T-helper 2 cell treated with Interferon-gamma antibody and Interleukin-4, amounts not matched to agents 5 μg/mL and 100 μg/mL, for 36 hours (primary cell): ENCODE results near the gene GATAD2B.
A peak's percentile ranks its signal among the peaks of the same experiment; 100 is the strongest.
"Not testable (repeated sequence)": the region's sequence is repeated elsewhere in the genome, so short reads cannot be mapped to it uniquely, and the experiment has no call there.

Experiments
- DNase-seq: peaks from one replicate; pipeline ENCODE4 v3.0.0; 2021; ENCODE audit warnings: low spot score
- H3K27ac Mint-ChIP-seq: one replicate; pipeline ENCODE4 v1.8.0; 2021; ENCODE audit warnings: mild to moderate bottlenecking, mixed read lengths
- H3K27me3 Mint-ChIP-seq: one replicate; pipeline ENCODE4 v1.8.0; 2021; ENCODE audit warnings: low read depth, mixed read lengths
- H3K36me3 Mint-ChIP-seq: one replicate; pipeline ENCODE4 v1.8.0; 2021; ENCODE audit warnings: low read depth, mixed read lengths
- H3K4me1 Mint-ChIP-seq: one replicate; pipeline ENCODE4 v1.8.0; 2021; ENCODE audit warnings: low read depth, mixed read lengths
- H3K4me3 Mint-ChIP-seq: one replicate; pipeline ENCODE4 v1.8.0; 2022; ENCODE audit warnings: mild to moderate bottlenecking, moderate library complexity, mixed read lengths
- H3K9me3 Mint-ChIP-seq: one replicate; pipeline ENCODE4 v1.8.0; 2021; ENCODE audit warnings: mixed read lengths

The GATAD2B gene

GRCh38 chr1:153929981-153930948, 7.5 kb upstream of the GATAD2B start:
- H3K9me3 Mint-ChIP-seq = no peaks in the 10 kb centered on the region
- peaks cover 38% of the 10 kb centered on the region for H3K36me3 Mint-ChIP-seq
- no peak for DNase-seq
- H3K4me1 Mint-ChIP-seq = peaks cover 3% of the 10 kb centered on the region
- no peaks in the 10 kb centered on the region for H3K27me3 Mint-ChIP-seq
- H3K4me3 Mint-ChIP-seq = no peak overlapping the region
- H3K27ac Mint-ChIP-seq = no peak overlapping the region

- H3K27ac Mint-ChIP-seq = no peak overlapping the region
These were observed 6.7 kb upstream of the GATAD2B start for GRCh38 chr1:153929426-153929825.

DNA sequence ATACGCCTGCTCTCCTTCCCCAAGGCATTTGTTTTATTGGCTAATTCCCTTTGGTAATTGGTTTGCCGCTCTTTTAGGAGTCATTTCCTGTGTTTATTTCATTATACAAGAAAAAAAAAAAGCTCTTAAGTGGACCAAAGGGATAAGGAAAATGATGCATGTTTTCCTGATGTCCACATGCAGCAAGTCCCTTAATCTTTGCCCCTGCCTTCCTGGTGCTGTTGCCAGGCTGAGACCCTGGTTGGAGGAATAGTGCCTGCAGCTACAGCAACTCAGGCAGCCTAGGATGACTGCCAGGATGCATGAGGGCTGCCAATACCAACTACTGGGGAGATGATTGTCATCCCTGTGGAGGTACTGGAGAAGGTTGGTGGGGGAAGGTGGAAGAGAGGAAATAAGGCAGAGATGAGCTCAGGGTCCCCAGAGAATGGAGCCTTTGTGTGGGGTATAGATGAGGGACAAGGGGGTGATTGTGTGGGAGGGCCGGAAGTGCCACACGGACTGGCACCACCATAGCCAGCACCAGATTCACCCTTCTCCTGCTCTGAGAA, 6.1 kb upstream of the GATAD2B start:
- no peaks in the 10 kb centered on the region for H3K9me3 Mint-ChIP-seq

More at GRCh38 chr1:153929426-153929825, 6.7 kb upstream of the GATAD2B start:
- H3K27me3 Mint-ChIP-seq = no peaks in the 10 kb centered on the region
- DNase-seq = no peak
- no peaks in the 10 kb centered on the region for H3K9me3 Mint-ChIP-seq
- H3K4me1 Mint-ChIP-seq = peaks cover 3% of the 10 kb centered on the region
- H3K36me3 Mint-ChIP-seq = peaks cover 31% of the 10 kb centered on the region
- H3K4me3 Mint-ChIP-seq = no peak overlapping the region

GRCh38 chr1:153928245-153928644, 5.5 kb upstream of the GATAD2B start:
- Mint-ChIP-seq H3K27me3 (no peaks in the 10 kb centered on the region), H3K4me3 (no peak overlapping the region), H3K9me3 (no peaks in the 10 kb centered on the region)

More for the DNA sequence above, 6.1 kb upstream of the GATAD2B start:
- Mint-ChIP-seq H3K27ac (peak overlapping the region; percentile 38), H3K27me3 (no peaks in the 10 kb centered on the region), H3K4me3 (no peak overlapping the region), H3K36me3 (peaks cover 28% of the 10 kb centered on the region), H3K4me1 (peaks cover 3% of the 10 kb centered on the region)
- DNase-seq = no peak

DNA sequence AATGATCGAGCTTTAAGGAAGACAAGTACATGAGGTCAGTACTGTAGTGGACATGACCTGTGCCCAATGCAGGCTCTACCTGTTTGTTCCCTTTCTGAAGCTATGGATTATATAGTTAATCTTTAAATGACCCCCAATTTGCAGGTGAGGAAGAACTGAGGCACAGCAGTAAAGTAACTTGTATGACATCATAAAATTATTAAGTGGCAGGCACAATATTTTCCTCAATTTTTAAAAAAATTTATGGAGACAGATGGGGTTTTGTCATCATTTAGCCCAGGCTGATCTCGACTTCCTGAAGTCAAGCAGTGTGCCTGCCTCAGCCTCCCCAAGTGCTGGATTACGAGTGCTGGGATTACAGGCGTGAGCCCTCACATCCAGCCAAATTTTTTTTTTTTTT, 3.6 kb upstream of the GATAD2B start:
- H3K27me3 Mint-ChIP-seq = no peaks in the 10 kb centered on the region
- H3K4me3 Mint-ChIP-seq = no peak overlapping the region
- no peak for DNase-seq
- H3K36me3 Mint-ChIP-seq = peaks cover 26% of the 10 kb centered on the region
- no peaks in the 10 kb centered on the region for H3K9me3 Mint-ChIP-seq
- no peak overlapping the region for H3K27ac Mint-ChIP-seq
- peaks cover 10% of the 10 kb centered on the region for H3K4me1 Mint-ChIP-seq

More at GRCh38 chr1:153928245-153928644, 5.5 kb upstream of the GATAD2B start:
- Mint-ChIP-seq H3K4me1 (peaks cover 6% of the 10 kb centered on the region), H3K36me3 (peaks cover 28% of the 10 kb centered on the region), H3K27ac (peak overlapping the region; percentile 46)
- DNase-seq = no peak

DNA sequence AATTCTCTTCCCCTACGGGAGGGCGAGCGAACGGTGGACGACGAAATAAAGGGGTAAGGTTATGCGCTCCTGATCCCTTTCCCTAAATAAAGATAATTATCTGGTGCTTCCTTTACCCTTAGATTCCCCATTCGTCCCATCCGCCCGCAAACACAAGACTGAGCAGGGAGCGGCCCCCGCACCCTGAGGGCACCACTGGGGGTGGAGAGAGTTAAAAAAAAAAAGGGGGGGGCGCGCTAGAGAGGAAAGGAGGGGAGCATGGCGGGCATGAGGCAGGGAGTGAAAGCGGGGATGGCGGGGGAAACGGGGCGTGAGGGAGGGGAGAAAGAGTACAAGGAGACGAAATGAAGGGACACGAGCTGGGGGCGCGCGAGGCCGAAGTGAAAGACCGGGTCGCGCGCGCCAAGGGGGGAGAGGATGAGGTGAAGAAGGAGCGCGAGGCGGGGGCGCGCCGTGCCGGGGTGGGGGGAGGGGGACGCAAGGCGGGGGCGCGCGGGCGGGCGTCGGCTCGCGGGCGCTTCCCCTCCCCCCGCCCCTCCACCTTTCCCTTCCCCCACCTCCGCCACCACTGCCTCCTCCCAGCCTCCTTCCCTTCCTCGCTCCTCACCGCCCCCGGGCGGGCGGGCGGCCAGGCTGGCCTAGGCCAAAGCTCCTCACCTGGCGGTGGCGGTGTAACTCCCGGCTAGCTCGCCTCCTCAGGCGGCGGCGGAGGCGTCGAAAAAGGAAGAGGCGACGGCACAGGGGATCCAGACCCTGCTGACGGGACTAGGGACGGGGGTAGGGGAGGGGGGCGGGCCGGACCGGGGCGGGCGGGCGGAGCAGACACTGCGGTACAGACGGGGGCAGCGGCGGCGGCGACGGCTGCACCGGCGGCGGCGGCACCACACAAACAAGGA, 448 bp downstream of the GATAD2B start:
- Mint-ChIP-seq H3K4me3 (peak overlapping the region; percentile 95), H3K27ac (peak overlapping the region; percentile 95), H3K9me3 (no peaks in the 10 kb centered on the region), H3K36me3 (peaks cover 16% of the 10 kb centered on the region), H3K4me1 (peaks cover 37% of the 10 kb centered on the region), H3K27me3 (no peaks in the 10 kb centered on the region)
- no peak for DNase-seq

DNA sequence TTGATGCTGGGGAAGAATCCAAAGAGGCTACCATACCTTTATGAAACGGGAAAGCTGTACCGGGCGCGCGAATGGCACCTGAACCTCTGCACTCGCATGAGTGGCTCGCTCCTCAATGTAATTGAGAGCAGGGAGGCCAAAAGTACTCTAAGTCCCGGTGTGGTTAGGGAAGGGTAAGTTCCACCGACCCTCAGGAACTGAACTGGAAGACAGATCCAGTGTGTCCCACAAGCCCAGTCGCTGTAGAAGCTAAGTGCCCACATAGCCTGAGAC, 1.0 kb downstream of the GATAD2B start:
- Mint-ChIP-seq H3K36me3 (peaks cover 16% of the 10 kb centered on the region), H3K27ac (peak overlapping the region; percentile 92), H3K27me3 (no peaks in the 10 kb centered on the region), H3K4me1 (peaks cover 37% of the 10 kb centered on the region), H3K4me3 (peak overlapping the region; percentile 88), H3K9me3 (no peaks in the 10 kb centered on the region)
- peak; percentile 17 for DNase-seq

- no peak for DNase-seq
- Mint-ChIP-seq H3K4me1 (peaks cover 37% of the 10 kb centered on the region), H3K4me3 (peak overlapping the region; percentile 88), H3K36me3 (peaks cover 16% of the 10 kb centered on the region), H3K27ac (peak overlapping the region; percentile 92), H3K27me3 (no peaks in the 10 kb centered on the region), H3K9me3 (no peaks in the 10 kb centered on the region)
These were observed 1.5 kb downstream of the GATAD2B start for GRCh38 chr1:153921080-153921802.

DNA sequence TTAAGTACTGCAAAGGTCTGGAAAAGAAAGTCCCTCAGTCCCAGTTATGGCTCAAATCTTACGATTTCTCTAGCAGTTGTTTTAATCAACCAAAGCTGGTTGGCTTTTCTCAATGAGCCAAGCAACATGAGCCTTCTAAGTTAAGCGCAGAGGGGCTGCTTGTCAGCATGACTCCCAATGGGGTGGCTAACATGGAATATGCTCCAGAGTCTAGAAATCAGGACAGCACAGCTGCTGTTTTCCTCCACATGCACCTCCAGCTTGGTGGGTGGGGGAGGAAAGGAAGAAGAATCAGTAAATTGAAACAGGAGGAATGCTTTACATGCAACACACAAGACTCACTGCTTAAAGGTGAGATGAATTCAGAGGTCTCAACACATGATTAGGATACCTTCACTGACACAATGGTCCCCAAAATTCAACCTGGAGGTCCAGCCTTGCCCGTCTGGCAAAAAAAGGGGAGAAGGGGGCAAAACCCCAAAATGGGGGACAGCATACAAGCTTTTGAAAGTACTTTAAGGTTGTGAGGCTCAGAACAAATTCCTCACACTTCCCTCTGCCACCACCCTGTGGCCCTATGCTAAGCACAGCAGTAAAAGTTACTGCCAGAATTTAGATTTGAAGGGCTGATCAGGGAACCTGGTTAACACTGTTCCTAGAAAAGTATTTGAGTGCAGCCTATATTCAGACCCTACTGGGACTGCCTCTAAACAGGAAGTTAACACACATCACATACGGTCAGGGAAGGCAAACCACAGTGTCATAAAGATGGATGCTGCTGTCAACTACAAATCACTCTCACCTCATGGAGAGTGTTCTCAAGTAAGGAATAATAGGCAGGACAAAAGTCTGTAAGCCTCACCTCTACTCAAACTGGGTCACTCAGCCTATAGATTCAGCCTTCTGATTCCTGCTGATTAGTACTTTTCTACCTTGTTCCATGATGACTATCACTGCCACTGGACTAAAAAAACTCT, 2.6 kb downstream of the GATAD2B start:
- H3K9me3 Mint-ChIP-seq = no peaks in the 10 kb centered on the region
- H3K36me3 Mint-ChIP-seq = peaks cover 16% of the 10 kb centered on the region
- H3K27ac Mint-ChIP-seq = peak overlapping the region; percentile 92
- peak overlapping the region; percentile 88 for H3K4me3 Mint-ChIP-seq
- H3K27me3 Mint-ChIP-seq = no peaks in the 10 kb centered on the region
- H3K4me1 Mint-ChIP-seq = peaks cover 37% of the 10 kb centered on the region
- DNase-seq = peak; percentile 25

DNA sequence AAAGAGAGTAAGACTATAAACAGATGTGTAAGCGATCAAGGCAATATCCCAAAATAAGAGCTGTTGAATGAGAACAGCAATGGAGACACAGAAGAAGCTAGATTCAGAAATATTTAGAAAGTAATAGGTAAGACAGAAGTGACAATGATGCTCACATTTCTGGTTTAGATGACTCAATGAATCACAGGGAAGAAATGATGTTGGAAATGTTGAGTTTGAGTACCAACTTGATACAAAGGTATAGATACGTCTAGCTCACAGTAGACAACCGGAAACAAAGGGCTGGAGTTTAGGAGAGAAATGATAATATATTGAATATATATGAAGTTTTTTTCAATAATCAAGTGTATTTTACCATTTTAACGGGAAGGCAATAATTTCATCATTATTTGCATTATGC, 6.5 kb downstream of the GATAD2B start:
- H3K4me3 Mint-ChIP-seq = no peak overlapping the region
- H3K4me1 Mint-ChIP-seq = peaks cover 30% of the 10 kb centered on the region
- H3K9me3 Mint-ChIP-seq = peaks cover 4% of the 10 kb centered on the region
- H3K36me3 Mint-ChIP-seq = peaks cover 16% of the 10 kb centered on the region
- H3K27me3 Mint-ChIP-seq = no peaks in the 10 kb centered on the region
- DNase-seq = no peak
- H3K27ac Mint-ChIP-seq = no peak overlapping the region

DNA sequence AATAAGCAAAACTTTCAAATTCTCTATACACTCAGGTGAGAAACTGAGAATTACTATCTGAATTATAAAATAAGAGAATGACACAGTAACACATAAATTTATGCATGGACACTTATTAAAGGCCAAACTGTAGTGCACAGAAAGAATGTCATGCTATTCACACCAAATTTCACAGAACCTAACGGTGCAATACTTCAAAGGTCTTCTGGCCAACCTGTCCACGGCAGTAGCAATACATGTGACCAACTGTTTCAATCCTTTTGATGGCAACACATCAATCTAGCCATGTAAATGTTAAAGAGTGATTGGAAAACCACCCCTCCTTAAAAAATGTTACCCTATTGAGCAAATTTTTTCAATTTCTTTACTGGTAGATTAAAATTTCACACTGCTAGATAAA, 10.4 kb downstream of the GATAD2B start:
- Mint-ChIP-seq H3K4me3 (no peak overlapping the region), H3K9me3 (peaks cover 4% of the 10 kb centered on the region), H3K4me1 (peaks cover 5% of the 10 kb centered on the region), H3K27me3 (no peaks in the 10 kb centered on the region), H3K36me3 (peaks cover 17% of the 10 kb centered on the region), H3K27ac (no peak overlapping the region)
- DNase-seq = no peak

- Mint-ChIP-seq H3K36me3 (peaks cover 27% of the 10 kb centered on the region), H3K4me1 (peaks cover 11% of the 10 kb centered on the region)
- not testable (repeated sequence) for H3K27ac Mint-ChIP-seq, H3K9me3 Mint-ChIP-seq, DNase-seq, H3K27me3 Mint-ChIP-seq, H3K4me3 Mint-ChIP-seq
These were observed 12.2 kb downstream of the GATAD2B start for GRCh38 chr1:153910560-153910959.
